ENCODE data around the gene IMPG2.

IMPG2 gene

DNA sequence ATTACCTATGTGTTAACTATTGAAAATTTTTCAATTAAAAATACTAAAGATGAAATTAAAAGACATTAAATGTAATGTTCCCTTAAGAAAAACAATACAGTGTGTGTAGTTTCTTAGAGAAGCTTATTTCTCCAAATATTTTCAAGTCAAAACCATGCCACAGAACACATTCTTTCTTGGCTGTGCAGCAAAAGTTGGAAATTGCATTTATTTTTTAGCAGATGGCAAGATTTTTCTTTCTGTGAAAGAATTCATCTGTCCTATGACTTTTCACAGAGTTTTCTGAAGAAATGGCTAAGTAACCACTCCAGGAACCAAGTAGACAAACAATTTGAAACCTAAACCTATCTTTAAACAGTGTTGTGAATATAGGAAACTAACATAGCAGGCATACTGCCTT lies 47.2 kb downstream of the IMPG2 start:
- FAIRE-seq: no peak

DNA sequence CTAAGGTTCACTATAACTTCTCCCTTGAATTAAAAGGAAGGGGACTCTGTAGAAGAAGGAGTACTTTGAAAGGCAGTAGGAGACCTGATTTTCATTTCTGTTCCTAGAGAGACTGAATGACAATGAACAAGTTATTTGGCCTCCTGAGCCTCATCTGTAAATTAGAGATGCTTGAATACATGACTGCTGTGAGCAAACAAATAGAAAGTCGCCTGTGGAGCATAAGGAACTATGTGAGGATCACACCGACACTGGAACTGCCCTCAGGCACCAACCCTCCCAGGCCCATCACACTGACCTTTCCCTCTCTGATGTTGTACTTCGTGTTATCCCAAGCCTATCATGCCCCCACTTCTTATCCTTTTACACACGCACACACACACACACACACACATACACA lies 48.6 kb downstream of the IMPG2 start:
- FAIRE-seq: no peak

GRCh38 chr3:101270149-101270548 lies 50.2 kb downstream of the IMPG2 start:
- FAIRE-seq: no peak

DNA sequence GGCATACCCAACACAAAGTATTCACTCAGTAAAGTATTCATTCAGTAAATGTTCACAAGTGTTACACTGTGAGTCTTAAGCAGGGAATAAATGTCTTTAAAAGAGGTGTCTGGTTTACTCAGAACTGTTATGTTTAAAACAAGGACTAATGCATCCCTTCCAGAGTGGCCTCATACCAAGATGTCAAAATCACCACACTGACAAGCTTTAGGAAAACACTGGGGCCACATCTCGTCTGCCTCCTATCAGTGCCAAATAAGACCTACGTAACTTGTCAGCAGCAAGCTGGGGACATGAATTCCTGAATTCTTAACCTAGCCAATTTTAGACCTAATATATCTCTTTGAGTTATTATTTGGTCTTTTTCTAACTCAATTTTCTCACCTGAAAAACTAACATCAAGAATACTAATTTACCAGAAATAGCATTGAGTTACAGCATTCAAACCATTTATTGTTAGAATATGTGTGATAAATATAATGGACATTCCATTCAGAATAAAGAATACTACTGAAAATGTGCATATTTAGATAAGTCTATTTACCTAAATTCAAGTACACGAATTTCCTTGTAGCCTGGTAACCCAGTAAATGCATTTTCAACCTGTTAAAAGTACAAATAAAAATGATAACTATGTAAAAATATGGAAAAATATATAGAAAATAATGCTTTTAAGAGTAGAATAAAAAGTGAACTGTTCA lies 51.3 kb downstream of the IMPG2 start:
- FAIRE-seq: no peak

DNA sequence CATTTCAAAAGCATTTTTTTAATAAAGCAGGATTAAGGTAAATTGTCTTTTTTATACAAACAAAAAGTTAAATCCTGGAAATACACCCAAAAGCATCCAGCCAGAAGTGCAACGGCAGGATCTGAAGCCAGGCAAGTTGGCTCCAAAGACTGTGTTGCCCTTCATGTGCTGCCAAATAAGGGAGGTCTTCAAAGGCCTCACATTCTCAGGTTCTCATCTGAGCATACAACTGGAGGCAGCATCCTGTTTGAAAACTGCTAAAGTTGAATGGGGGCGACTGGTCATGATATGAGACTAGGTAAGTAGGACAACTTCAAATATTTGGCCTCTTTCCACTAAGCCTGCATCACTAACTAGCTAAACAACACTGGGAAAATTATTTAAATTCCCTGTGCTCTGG lies 52.2 kb downstream of the IMPG2 start:
- no peak for FAIRE-seq

- no peak for FAIRE-seq
These were observed 53.8 kb downstream of the IMPG2 start for GRCh38 chr3:101266566-101266965.

- FAIRE-seq: no peak
These were observed 54.3 kb downstream of the IMPG2 start for GRCh38 chr3:101266071-101266470.

DNA sequence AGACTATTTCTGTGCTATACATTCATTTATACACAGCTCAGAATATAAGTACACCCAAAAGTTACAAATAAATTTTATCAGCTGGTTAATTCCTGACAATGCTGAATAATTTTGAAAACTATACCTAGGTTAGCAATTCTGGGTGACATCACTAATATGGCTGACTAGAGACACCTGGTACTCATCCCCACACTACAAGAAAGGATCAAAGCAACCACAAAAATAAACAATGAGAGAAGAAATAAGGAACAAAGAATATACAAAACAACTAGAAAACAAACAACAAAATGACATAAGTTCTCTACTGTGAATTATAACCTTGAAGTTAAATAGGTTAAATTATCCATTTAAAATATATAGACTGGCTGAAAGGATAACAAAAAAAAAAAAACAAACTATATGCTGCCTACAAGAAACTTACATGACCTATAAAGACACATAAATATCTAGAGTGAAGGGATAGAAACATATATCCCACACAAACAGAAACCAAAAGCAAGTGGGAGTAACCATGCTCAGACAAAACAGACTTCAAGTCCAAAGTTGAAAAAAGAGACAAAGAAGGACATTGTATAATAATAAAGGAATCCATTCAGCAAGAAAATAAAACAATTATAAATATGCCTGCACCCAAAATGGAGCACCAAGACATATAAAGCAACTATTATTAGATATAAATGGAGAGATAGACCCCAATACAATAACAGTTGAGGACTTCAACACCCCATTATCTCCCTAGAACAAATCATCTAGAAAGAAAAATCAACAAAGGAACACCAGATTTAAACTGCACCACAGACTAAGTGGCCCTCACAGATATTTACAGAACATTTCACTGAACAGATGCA lies 57.8 kb downstream of the IMPG2 start:
- peak; percentile 85 for FAIRE-seq

DNA sequence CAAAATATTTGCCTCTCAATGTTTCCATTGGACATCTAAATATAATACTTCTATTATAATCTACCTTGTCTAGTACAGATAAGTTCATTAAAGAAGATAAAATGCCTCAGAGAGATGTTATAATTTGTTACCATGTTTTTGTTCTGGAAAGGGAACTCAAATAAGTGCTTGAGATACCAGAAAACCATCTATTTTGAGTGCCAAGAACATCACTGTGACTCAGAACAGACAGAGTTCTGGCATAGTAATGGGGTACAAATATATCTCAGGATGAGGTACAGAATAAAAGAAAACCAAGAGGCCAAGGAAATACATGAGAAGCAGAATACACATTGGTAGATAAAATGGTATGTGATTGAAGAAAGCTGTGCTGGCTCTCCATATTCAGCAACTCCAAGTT lies 58.9 kb downstream of the IMPG2 start:
- FAIRE-seq: no peak

GRCh38 chr3:101259485-101260341 lies 60.7 kb downstream of the IMPG2 start:
- no peak for FAIRE-seq

GRCh38 chr3:101256511-101256910 lies 63.9 kb downstream of the IMPG2 start:
- no peak for FAIRE-seq

GRCh38 chr3:101255441-101255840 lies 64.9 kb downstream of the IMPG2 start:
- FAIRE-seq: no peak

GRCh38 chr3:101253396-101253795 lies 67.0 kb downstream of the IMPG2 start:
- FAIRE-seq: no peak

GRCh38 chr3:101252945-101253344 lies 67.4 kb downstream of the IMPG2 start:
- no peak for FAIRE-seq

- FAIRE-seq: no peak
These were observed 68.1 kb downstream of the IMPG2 start for GRCh38 chr3:101252307-101252706.

DNA sequence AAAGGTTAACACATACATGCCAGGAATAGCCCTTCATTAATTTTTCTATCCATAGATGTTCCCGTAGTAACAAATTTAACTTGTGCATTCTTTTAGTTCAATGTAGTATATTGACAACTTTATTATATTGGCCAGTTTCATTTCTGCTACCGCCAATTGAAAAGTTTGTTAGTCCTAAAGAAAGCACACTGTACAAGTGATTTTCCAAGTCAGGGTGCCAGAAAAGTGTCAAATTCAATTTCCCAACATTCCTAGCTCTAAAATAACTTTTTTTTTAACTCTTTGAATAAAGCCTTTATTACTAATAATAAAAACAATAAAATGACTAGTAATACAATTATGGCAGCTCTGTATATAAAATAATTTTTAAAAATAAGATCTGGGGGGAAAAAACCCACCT lies 68.9 kb downstream of the IMPG2 start:
- FAIRE-seq: no peak

DNA sequence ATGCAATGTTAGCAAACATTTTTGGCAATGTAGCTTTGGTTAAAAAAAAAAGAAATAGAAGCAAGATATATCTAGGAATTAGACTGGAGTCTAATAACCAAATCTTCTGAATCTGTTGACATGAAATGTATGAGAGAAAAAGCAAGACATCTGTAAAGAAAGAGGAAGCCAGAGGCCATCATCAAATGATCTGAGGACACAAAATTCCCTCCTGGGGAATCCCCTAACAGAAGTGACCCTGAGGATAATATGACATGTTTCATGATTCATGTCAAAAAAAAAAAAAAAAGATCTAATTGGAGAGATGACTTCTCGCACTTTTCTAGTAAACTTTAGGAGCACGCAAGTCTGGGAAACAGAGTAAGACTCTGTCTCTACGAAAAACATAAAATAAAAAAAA lies 70.9 kb downstream of the IMPG2 start:
- FAIRE-seq: no peak

DNA sequence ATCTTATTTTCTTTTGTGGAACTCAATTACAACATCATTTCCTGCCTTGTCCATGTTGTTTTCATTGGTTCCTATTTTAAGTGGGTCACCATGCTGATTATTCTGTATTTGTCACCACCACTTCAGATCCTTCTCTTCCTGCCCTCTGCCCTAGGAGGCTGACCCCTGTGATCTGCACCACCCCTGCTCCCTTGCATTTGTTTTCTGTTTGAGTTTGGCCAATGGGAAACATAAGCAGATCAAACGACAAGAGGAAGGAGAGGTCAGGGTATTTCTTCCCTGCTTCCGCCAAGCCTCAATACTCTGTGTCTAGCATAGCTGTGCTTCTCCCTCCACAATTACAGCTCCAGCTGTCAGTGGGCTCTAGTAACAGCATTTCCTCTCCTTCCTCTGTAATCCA lies 71.6 kb downstream of the IMPG2 start:
- FAIRE-seq: no peak

DNA sequence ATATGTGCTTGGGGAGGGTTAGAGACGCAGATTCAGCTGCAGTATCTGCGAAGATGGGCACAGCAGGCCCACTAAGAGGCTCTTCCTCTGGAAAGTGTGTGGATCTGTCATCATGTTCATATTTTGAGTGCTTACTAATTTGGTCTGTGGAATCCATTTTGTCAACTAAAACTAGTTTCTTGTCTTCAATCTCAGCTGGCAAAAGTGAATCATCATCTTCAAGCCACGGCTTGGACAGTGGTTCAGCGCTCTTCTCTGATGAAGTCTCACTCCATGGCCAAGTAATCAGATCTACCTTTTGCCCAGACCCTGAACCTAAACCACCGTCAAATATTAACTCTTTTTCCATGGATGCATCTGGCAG lies 76.2 kb downstream of the IMPG2 start:
- FAIRE-seq: no peak

DNA sequence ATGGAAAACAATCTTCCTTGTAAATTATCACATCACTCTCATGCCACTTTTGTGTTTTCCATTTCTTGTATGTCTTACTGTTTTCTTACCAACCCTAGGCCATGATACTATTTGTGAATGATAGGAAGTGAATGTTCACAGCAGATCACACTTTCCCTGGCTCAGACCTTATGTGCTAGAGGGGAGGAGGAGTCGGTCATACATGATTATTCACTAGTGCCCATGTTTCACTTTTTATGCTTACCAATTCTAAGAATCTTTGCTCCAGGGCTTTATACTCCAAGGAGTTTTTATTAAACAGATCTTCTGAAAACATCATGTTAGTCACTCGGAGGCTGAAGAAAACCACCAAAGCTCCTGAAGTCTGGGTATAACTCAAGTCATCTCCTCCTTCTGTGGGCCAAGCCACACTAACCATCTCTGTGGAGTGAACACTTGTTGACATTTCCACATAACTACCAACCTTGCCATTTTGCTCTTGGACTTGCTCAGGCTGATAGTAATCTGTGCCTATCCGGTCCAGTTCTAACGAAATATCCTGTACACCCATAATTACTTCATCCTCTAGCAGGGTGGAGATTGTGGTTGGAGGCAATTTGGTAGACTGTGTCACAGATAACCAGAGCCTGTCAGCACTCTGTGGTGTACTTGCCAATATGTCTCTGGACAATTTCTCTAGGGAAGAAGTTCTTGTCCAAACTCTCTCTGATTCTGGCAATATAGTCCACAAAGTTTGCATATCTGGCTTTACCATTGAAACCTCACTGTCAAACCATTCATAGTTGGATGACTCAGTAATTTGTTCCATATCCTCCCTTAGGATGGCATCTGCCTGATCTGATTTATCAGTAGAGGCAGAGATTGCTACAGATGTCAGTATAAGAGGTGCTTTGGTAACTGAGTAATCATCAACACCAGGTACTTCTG lies 76.8 kb downstream of the IMPG2 start:
- FAIRE-seq: no peak

- no peak for FAIRE-seq
These were observed 79.5 kb downstream of the IMPG2 start for GRCh38 chr3:101240719-101241399.

DNA sequence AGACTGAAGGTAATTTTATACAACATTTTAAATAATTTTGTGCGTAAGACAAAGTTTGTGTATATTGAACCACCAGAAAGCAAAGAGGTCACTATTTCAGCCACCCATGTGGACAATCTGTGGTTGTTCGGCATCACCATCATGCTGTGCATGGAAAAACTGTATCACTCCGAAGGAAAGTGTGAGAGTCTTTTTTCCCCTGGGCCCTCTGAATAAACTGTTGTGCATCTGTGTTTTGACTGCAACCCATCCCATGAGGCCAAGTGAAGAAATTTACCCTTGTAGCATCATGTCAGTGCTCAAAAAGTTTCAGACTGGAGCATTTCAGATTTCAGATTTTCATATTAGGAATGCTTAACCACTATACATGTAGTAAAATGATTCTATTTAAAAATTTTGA lies 85.3 kb downstream of the IMPG2 start:
- FAIRE-seq: no peak
